ENCODE results near the gene CDKN2B-AS1.
"Not testable (repeated sequence)": the region's sequence is repeated elsewhere in the genome, so short reads cannot be mapped to it uniquely, and the experiment has no call there.

Gene CDKN2B-AS1

GRCh38 chr9:22049411-22049810 is 54.8 kb downstream of the CDKN2B-AS1 start:
- no peak for DNase-seq (ENCODE audit: insufficient read length, low spot score)
- no peak for FAIRE-seq
- no peak for TF ChIP-seq POLR2A (IDR thresholded peaks at IDR 0.05; ENCODE audit: low read depth, low read length)
- no peak for TF ChIP-seq POU2F2 (IDR thresholded peaks at IDR 0.05; ENCODE audit: low read depth, low read length)
- no peak for TF ChIP-seq SPI1 (IDR thresholded peaks at IDR 0.05; ENCODE audit: low read depth, low read length)
- TF ChIP-seq PAX5 (IDR thresholded peaks at IDR 0.05; ENCODE audit: insufficient read depth, low read length, severe bottlenecking), result no peak
- no peak for TF ChIP-seq POLR2AphosphoS5 (IDR thresholded peaks at IDR 0.05; ENCODE audit: low read depth, low read length)
- no peak for TF ChIP-seq TAF1 (IDR thresholded peaks at IDR 0.05; ENCODE audit: low read depth, low read length)

GRCh38 chr9:22050924-22051323 is 56.3 kb downstream of the CDKN2B-AS1 start:
- DNase-seq (ENCODE audit: insufficient read length, low spot score) (no peak), FAIRE-seq (peak; percentile 48)
- TF ChIP-seq TAF1 (IDR thresholded peaks at IDR 0.05; ENCODE audit: low read depth, low read length), result no peak
- no peak for TF ChIP-seq PAX5 (IDR thresholded peaks at IDR 0.05; ENCODE audit: insufficient read depth, low read length, severe bottlenecking)
- no peak for TF ChIP-seq SPI1 (IDR thresholded peaks at IDR 0.05; ENCODE audit: low read depth, low read length)
- TF ChIP-seq POLR2AphosphoS5 (IDR thresholded peaks at IDR 0.05; ENCODE audit: low read depth, low read length), result no peak
- no peak for TF ChIP-seq POLR2A (IDR thresholded peaks at IDR 0.05; ENCODE audit: low read depth, low read length)
- TF ChIP-seq POU2F2 (IDR thresholded peaks at IDR 0.05; ENCODE audit: low read depth, low read length), result no peak

GRCh38 chr9:22052376-22052945 is 57.9 kb downstream of the CDKN2B-AS1 start:
- no peak for DNase-seq (ENCODE audit: insufficient read length, low spot score)
- FAIRE-seq, result no peak
- TF ChIP-seq POU2F2 (IDR thresholded peaks at IDR 0.05; ENCODE audit: low read depth, low read length) (no peak), POLR2A (IDR thresholded peaks at IDR 0.05; ENCODE audit: low read depth, low read length) (no peak), TAF1 (IDR thresholded peaks at IDR 0.05; ENCODE audit: low read depth, low read length) (no peak), PAX5 (IDR thresholded peaks at IDR 0.05; ENCODE audit: insufficient read depth, low read length, severe bottlenecking) (no peak)

GRCh38 chr9:22053178-22053577 is 58.6 kb downstream of the CDKN2B-AS1 start:
- no peak for TF ChIP-seq POLR2AphosphoS5 (IDR thresholded peaks at IDR 0.05; ENCODE audit: low read depth, low read length)
- no peak for TF ChIP-seq POU2F2 (IDR thresholded peaks at IDR 0.05; ENCODE audit: low read depth, low read length)
- no peak for TF ChIP-seq PAX5 (IDR thresholded peaks at IDR 0.05; ENCODE audit: insufficient read depth, low read length, severe bottlenecking)
- no peak for TF ChIP-seq TAF1 (IDR thresholded peaks at IDR 0.05; ENCODE audit: low read depth, low read length)
- no peak for TF ChIP-seq POLR2A (IDR thresholded peaks at IDR 0.05; ENCODE audit: low read depth, low read length)
- no peak for TF ChIP-seq SPI1 (IDR thresholded peaks at IDR 0.05; ENCODE audit: low read depth, low read length)
- DNase-seq (ENCODE audit: insufficient read length, low spot score), result no peak
- no peak for FAIRE-seq

GRCh38 chr9:22054076-22054475 is 59.5 kb downstream of the CDKN2B-AS1 start:
- TF ChIP-seq PAX5 (IDR thresholded peaks at IDR 0.05; ENCODE audit: insufficient read depth, low read length, severe bottlenecking) (no peak), SPI1 (IDR thresholded peaks at IDR 0.05; ENCODE audit: low read depth, low read length) (no peak), POLR2A (IDR thresholded peaks at IDR 0.05; ENCODE audit: low read depth, low read length) (no peak)
- no peak for DNase-seq (ENCODE audit: insufficient read length, low spot score)
- no peak for FAIRE-seq

- no peak for FAIRE-seq
- DNase-seq (ENCODE audit: insufficient read length, low spot score), result no peak
- TF ChIP-seq POLR2AphosphoS5 (IDR thresholded peaks at IDR 0.05; ENCODE audit: low read depth, low read length), result no peak
- TF ChIP-seq SPI1 (IDR thresholded peaks at IDR 0.05; ENCODE audit: low read depth, low read length), result no peak
- no peak for TF ChIP-seq PAX5 (IDR thresholded peaks at IDR 0.05; ENCODE audit: insufficient read depth, low read length, severe bottlenecking)
- no peak for TF ChIP-seq POU2F2 (IDR thresholded peaks at IDR 0.05; ENCODE audit: low read depth, low read length)
- TF ChIP-seq TAF1 (IDR thresholded peaks at IDR 0.05; ENCODE audit: low read depth, low read length), result no peak
- no peak for TF ChIP-seq POLR2A (IDR thresholded peaks at IDR 0.05; ENCODE audit: low read depth, low read length)
Observed at GRCh38 chr9:22054529-22054928, 59.9 kb downstream of the CDKN2B-AS1 start.

- no peak for FAIRE-seq
Observed at GRCh38 chr9:22055090-22055489, 60.5 kb downstream of the CDKN2B-AS1 start.

GRCh38 chr9:22056402-22056801 is 61.8 kb downstream of the CDKN2B-AS1 start:
- DNase-seq (ENCODE audit: insufficient read length, low spot score) (no peak), FAIRE-seq (no peak)
- TF ChIP-seq POU2F2 (IDR thresholded peaks at IDR 0.05; ENCODE audit: low read depth, low read length) (no peak), POLR2A (IDR thresholded peaks at IDR 0.05; ENCODE audit: low read depth, low read length) (no peak), PAX5 (IDR thresholded peaks at IDR 0.05; ENCODE audit: insufficient read depth, low read length, severe bottlenecking) (no peak), TAF1 (IDR thresholded peaks at IDR 0.05; ENCODE audit: low read depth, low read length) (no peak), SPI1 (IDR thresholded peaks at IDR 0.05; ENCODE audit: low read depth, low read length) (no peak), POLR2AphosphoS5 (IDR thresholded peaks at IDR 0.05; ENCODE audit: low read depth, low read length) (no peak)

More at GRCh38 chr9:22055090-22055489, 60.5 kb downstream of the CDKN2B-AS1 start:
- TF ChIP-seq POLR2A (IDR thresholded peaks at IDR 0.05; ENCODE audit: low read depth, low read length) (no peak), SPI1 (IDR thresholded peaks at IDR 0.05; ENCODE audit: low read depth, low read length) (no peak), PAX5 (IDR thresholded peaks at IDR 0.05; ENCODE audit: insufficient read depth, low read length, severe bottlenecking) (no peak), TAF1 (IDR thresholded peaks at IDR 0.05; ENCODE audit: low read depth, low read length) (no peak), POLR2AphosphoS5 (IDR thresholded peaks at IDR 0.05; ENCODE audit: low read depth, low read length) (no peak), POU2F2 (IDR thresholded peaks at IDR 0.05; ENCODE audit: low read depth, low read length) (no peak)
- DNase-seq (ENCODE audit: insufficient read length, low spot score), result no peak

GRCh38 chr9:22057972-22058371 is 63.4 kb downstream of the CDKN2B-AS1 start:
- DNase-seq (ENCODE audit: insufficient read length, low spot score); FAIRE-seq: not testable (repeated sequence)

- DNase-seq (ENCODE audit: insufficient read length, low spot score) (no peak), FAIRE-seq (no peak)
- TF ChIP-seq POLR2AphosphoS5 (IDR thresholded peaks at IDR 0.05; ENCODE audit: low read depth, low read length), result no peak
- no peak for TF ChIP-seq PAX5 (IDR thresholded peaks at IDR 0.05; ENCODE audit: insufficient read depth, low read length, severe bottlenecking)
- no peak for TF ChIP-seq TAF1 (IDR thresholded peaks at IDR 0.05; ENCODE audit: low read depth, low read length)
- TF ChIP-seq SPI1 (IDR thresholded peaks at IDR 0.05; ENCODE audit: low read depth, low read length), result no peak
- no peak for TF ChIP-seq POU2F2 (IDR thresholded peaks at IDR 0.05; ENCODE audit: low read depth, low read length)
- no peak for TF ChIP-seq POLR2A (IDR thresholded peaks at IDR 0.05; ENCODE audit: low read depth, low read length)
Observed at GRCh38 chr9:22060831-22061383, 66.3 kb downstream of the CDKN2B-AS1 start.

Data from GM12891 (cell line).